GM04504 (cell line): Measurements from ENCODE around the gene KRTAP9-2.
"Not testable (repeated sequence)": the region's sequence is repeated elsewhere in the genome, so short reads cannot be mapped to it uniquely, and the experiment has no call there.

ENCODE experiments used
- DNase-seq: peaks from one replicate; pipeline ENCODE4 v3.0.0-alpha.2; 2012; ENCODE audit warnings: low read depth

KRTAP9-2 gene

GRCh38 chr17:41226598-41227095 is at the start of gene KRTAP9-2:
Gene KRTAP9-2 (plus strand): TSS chr17:41226648. CDS start chr17:41226655, 7 bp downstream.
- DNase-seq, result not testable (repeated sequence)

- DNase-seq, result no peak
These were observed 49.6 kb upstream of the KRTAP9-2 start for GRCh38 chr17:41176744-41177387.

GRCh38 chr17:41177727-41178271 is 48.6 kb upstream of the KRTAP9-2 start, which contains the start of gene KRTAP4-2:
Gene KRTAP4-2 (minus strand): TSS chr17:41178221. CDS start chr17:41178164, 57 bp downstream.
- no peak for DNase-seq

- peak; percentile 36 for DNase-seq
These were observed 48.1 kb upstream of the KRTAP9-2 start for GRCh38 chr17:41178341-41178740.

- DNase-seq, result peak; percentile 32
These were observed 47.4 kb upstream of the KRTAP9-2 start for GRCh38 chr17:41178843-41179616.

GRCh38 chr17:41184480-41184961 is 41.9 kb upstream of the KRTAP9-2 start, which contains the start of gene KRTAP4-1:
Gene KRTAP4-1 (minus strand): TSS chr17:41184911. CDS start chr17:41184854, 57 bp downstream.
- no peak for DNase-seq

GRCh38 chr17:41185001-41185400 is 41.4 kb upstream of the KRTAP9-2 start:
- DNase-seq, result no peak

GRCh38 chr17:41186872-41187271 is 39.6 kb upstream of the KRTAP9-2 start:
- no peak for DNase-seq

- not testable (repeated sequence) for DNase-seq
These were observed 36.6 kb upstream of the KRTAP9-2 start, which contains the start of gene KRTAP9-1 for GRCh38 chr17:41189837-41190318. Gene KRTAP9-1 (plus strand): TSS chr17:41189887. CDS start chr17:41189887, 0 bp downstream.

- no peak for DNase-seq
These were observed 36.1 kb upstream of the KRTAP9-2 start for GRCh38 chr17:41190328-41190727.

- no peak for DNase-seq
These were observed 30.4 kb upstream of the KRTAP9-2 start for GRCh38 chr17:41196068-41196467.

GRCh38 chr17:41199421-41200078 is 26.9 kb upstream of the KRTAP9-2 start:
- no peak for DNase-seq

GRCh38 chr17:41211845-41212466 is 14.5 kb upstream of the KRTAP9-2 start:
- DNase-seq, result peak; percentile 17

GRCh38 chr17:41212524-41213169 is 13.8 kb upstream of the KRTAP9-2 start:
- no peak for DNase-seq

GRCh38 chr17:41215681-41216080 is 10.8 kb upstream of the KRTAP9-2 start:
- DNase-seq, result no peak

- no peak for DNase-seq
These were observed 2.6 kb upstream of the KRTAP9-2 start for GRCh38 chr17:41223821-41224220.

GRCh38 chr17:41226051-41226450 is 397 bp upstream of the KRTAP9-2 start:
- DNase-seq, result no peak

GRCh38 chr17:41230094-41230493 is 3.6 kb downstream of the KRTAP9-2 start:
- no peak for DNase-seq

GRCh38 chr17:41231731-41232130 is 5.3 kb downstream of the KRTAP9-2 start:
- DNase-seq, result no peak

GRCh38 chr17:41232399-41233105 is 6.1 kb downstream of the KRTAP9-2 start, which contains the start of gene KRTAP9-3:
Gene KRTAP9-3 (plus strand): TSS chr17:41232449. CDS start chr17:41232502, 53 bp downstream.
- not testable (repeated sequence) for DNase-seq
